PC-3 (cell line): Measurements from ENCODE around the gene KCNH6. TPM values are rescaled to one million over a fixed set of nuclear protein-coding genes. Genes with fewer than 3 reads are reported as not detected.

ENCODE experiments used
- ATAC-seq: fragments of 200-7000 bp; cut with Tn5 transposase; 2 replicates; pipeline ENCODE4 v1.9.1; 2020; ENCODE audit warnings: mild to moderate bottlenecking, moderate library complexity
- BruUV-seq: library from RNA; stranded (reverse); fragments of 400-500 nt; replicated peaks from 2 replicates; lab custom pipeline; 2021; lab: Mats Ljungman, UMichigan
- CTCF ChIA-PET: fragments of 300-600 bp; sonication (Branson Sonifier 250); formaldehyde crosslinking; loops from one replicate; lab custom pipeline; 2022; ENCODE audit warnings: antibody characterized with exemption; lab: Charles Lee
- POLR2A ChIA-PET: fragments of 300-600 bp; sonication (Branson Sonifier 250); formaldehyde crosslinking; loops from one replicate; lab custom pipeline; 2022; ENCODE audit warnings: antibody characterized with exemption; ENCODE audit not compliant: unreplicated experiment; lab: Charles Lee
- DNase-seq: peaks from one replicate; pipeline ENCODE4 v3.0.0-alpha.2; 2015
- H2AFZ ChIP-seq: fragments of 300-600 bp; sonication (generic); 2 replicates; pipeline ENCODE4 v1.6.0; 2016; ENCODE audit warnings: antibody characterized with exemption, low read length
- H3F3A ChIP-seq: fragments of 300-600 bp; sonication (generic); one replicate; pipeline ENCODE4 v1.6.0; 2017; ENCODE audit warnings: antibody characterized with exemption, low read length, control low read depth, mild to moderate bottlenecking; ENCODE audit not compliant: unreplicated experiment
- H3K27ac ChIP-seq: fragments of 300-600 bp; sonication (generic); 2 replicates; pipeline ENCODE4 v1.5.1; 2016; ENCODE audit warnings: mild to moderate bottlenecking, low read length
- H3K27me3 ChIP-seq: fragments of 300-600 bp; sonication (generic); 2 replicates; pipeline ENCODE4 v1.6.1; 2016; ENCODE audit warnings: low read length, mixed read lengths
- H3K36me3 ChIP-seq: fragments of 300-600 bp; sonication (generic); 2 replicates; pipeline ENCODE4 v1.6.1; 2016; ENCODE audit warnings: low read depth, mixed run types, low read length, mixed read lengths
- H3K4me1 ChIP-seq: fragments of 300-600 bp; sonication (generic); 2 replicates; pipeline ENCODE4 v1.5.1; 2016; ENCODE audit warnings: low read length; ENCODE audit not compliant: insufficient read depth
- H3K4me2 ChIP-seq: fragments of 300-600 bp; sonication (generic); 2 replicates; pipeline ENCODE4 v1.6.0; 2016; ENCODE audit warnings: low read length
- H3K4me3 ChIP-seq: fragments of 300-600 bp; sonication (generic); 2 replicates; pipeline ENCODE4 v1.5.1; 2016; ENCODE audit warnings: mild to moderate bottlenecking, low read length, mixed read lengths
- H3K79me2 ChIP-seq: fragments of 300-600 bp; sonication (generic); 2 replicates; pipeline ENCODE4 v1.6.1; 2017; ENCODE audit warnings: low read length, mixed read lengths
- H3K9ac ChIP-seq: fragments of 300-600 bp; sonication (generic); 2 replicates; pipeline ENCODE4 v1.6.0; 2016; ENCODE audit warnings: mild to moderate bottlenecking, low read length
- H3K9me2 ChIP-seq: fragments of 300-600 bp; sonication (generic); replicated peaks from 2 replicates; pipeline ENCODE4 v1.6.1; 2016; ENCODE audit warnings: mixed run types, low read length, mixed read lengths
- H3K9me3 ChIP-seq: fragments of 300-600 bp; sonication (generic); 2 replicates; pipeline ENCODE4 v1.6.1; 2016; ENCODE audit warnings: low read length, mixed read lengths
- H4K20me1 ChIP-seq: fragments of 300-600 bp; sonication (generic); 2 replicates; pipeline ENCODE4 v1.6.1; 2016; ENCODE audit warnings: low read length, mixed read lengths
- CTCF ChIP-seq: fragments of 300-600 bp; sonication (generic); conservative IDR thresholded peaks from 2 replicates; pipeline ENCODE4 v1.5.1; 2017; ENCODE audit warnings: antibody characterized with exemption, low read depth, mild to moderate bottlenecking, low read length
- EZH2 ChIP-seq: fragments of 300-600 bp; sonication (generic); IDR thresholded peaks from one replicate; pipeline ENCODE4 v1.6.1; 2017; ENCODE audit warnings: antibody characterized with exemption, mild to moderate bottlenecking, low read length; ENCODE audit not compliant: unreplicated experiment
- EZH2phosphoT487 ChIP-seq: fragments of 300-600 bp; sonication (generic); IDR thresholded peaks from 2 replicates; pipeline ENCODE4 v1.6.1; 2018; ENCODE audit warnings: mild to moderate bottlenecking, antibody characterized with exemption, low read length, borderline replicate concordance
- intact Hi-C: fragments of 100-400 bp; cut with micrococcal nuclease; formaldehyde crosslinking; loops from 2 replicates; pipeline ENCODE4 v1.9.0; 2023
- total RNA-seq: library from RNA; depleted of rRNA; stranded (reverse); fragments of >200 nt; gene quantifications from 2 replicates; pipeline ENCODE4 v1.2.3, GENCODE V29; 2014

Gene KCNH6
- total RNA-seq, 1 experiment from 2014 or later = not detected

- H3K4me3 ChIP-seq = no peak overlapping the region
- no peaks in the 10 kb centered on the region for H3F3A ChIP-seq
- H3K27me3 ChIP-seq = no peaks in the 10 kb centered on the region
- H3K4me1 ChIP-seq = no peaks in the 10 kb centered on the region
- ChIA-PET POLR2A (no interaction called here), CTCF (no interaction called here)
- H3K9ac ChIP-seq = no peak overlapping the region
- no peak overlapping the region for H3K4me2 ChIP-seq
- intact Hi-C loops = no loop called here
- H3K27ac ChIP-seq = no peak overlapping the region
- DNase-seq = no peak
- no peaks in the 10 kb centered on the region for H3K79me2 ChIP-seq
- H3K36me3 ChIP-seq = no peaks in the 10 kb centered on the region
- H2AFZ ChIP-seq = no peak overlapping the region
- no peak for TF ChIP-seq EZH2
- no peak for ATAC-seq
- H3K9me2 ChIP-seq = no peaks in the 10 kb centered on the region
- no peaks in the 10 kb centered on the region for H3K9me3 ChIP-seq
- no peaks in the 10 kb centered on the region for H4K20me1 ChIP-seq
- BruUV-seq = no TSS peak
Observed at GRCh38 chr17:63496177-63496576, 27.0 kb upstream of the KCNH6 start.

- Histone ChIP-seq H3K9ac (no peak overlapping the region), H2AFZ (no peak overlapping the region), H3K4me2 (no peak overlapping the region), H3K9me3 (no peaks in the 10 kb centered on the region), H3K27ac (no peak overlapping the region), H3K27me3 (0 out of 2 replicates have a peak, but pooled peaks cover 4% of the 10 kb centered on the region), H4K20me1 (no peaks in the 10 kb centered on the region), H3F3A (no peaks in the 10 kb centered on the region), H3K4me3 (no peak overlapping the region), H3K36me3 (no peaks in the 10 kb centered on the region), H3K9me2 (no peaks in the 10 kb centered on the region), H3K79me2 (no peaks in the 10 kb centered on the region), H3K4me1 (no peaks in the 10 kb centered on the region)
- no TSS peak for BruUV-seq
- ChIA-PET POLR2A (no interaction called here), CTCF (no interaction called here)
- intact Hi-C loops = no loop called here
- DNase-seq (no peak), ATAC-seq (no peak)
- TF ChIP-seq EZH2 = no peak
- TF ChIP-seq EZH2phosphoT487 = no peak
- TF ChIP-seq CTCF = no peak
Observed at GRCh38 chr17:63496663-63497400, 26.3 kb upstream of the KCNH6 start.

- no peaks in the 10 kb centered on the region for H3K9me3 ChIP-seq
- no peaks in the 10 kb centered on the region for H3F3A ChIP-seq
- peaks cover 2% of the 10 kb centered on the region; the same call in 1 of the 2 replicates for H3K4me1 ChIP-seq
- no peaks in the 10 kb centered on the region for H3K79me2 ChIP-seq
- H3K9me2 ChIP-seq = no peaks in the 10 kb centered on the region
- no peak overlapping the region for H2AFZ ChIP-seq
- TF ChIP-seq CTCF (peak; percentile 59), EZH2 (no peak)
- no peak overlapping the region for H3K4me2 ChIP-seq
- H3K27ac ChIP-seq = no peak overlapping the region
- ChIA-PET POLR2A (no interaction called here), CTCF (no interaction called here)
- intact Hi-C loops = no loop called here
- 0 out of 2 replicates have a peak, but pooled peaks cover 4% of the 10 kb centered on the region for H3K27me3 ChIP-seq
- no peak overlapping the region for H3K9ac ChIP-seq
- peak; percentile 59 for ATAC-seq
- DNase-seq = peak; percentile 23
- no peak overlapping the region for H3K4me3 ChIP-seq
- H4K20me1 ChIP-seq = no peaks in the 10 kb centered on the region
- no peaks in the 10 kb centered on the region for H3K36me3 ChIP-seq
- no TSS peak for BruUV-seq
Observed at GRCh38 chr17:63497708-63498483, 25.3 kb upstream of the KCNH6 start.
